ENCODE results near the gene ZCCHC17.

Gene ZCCHC17

DNA sequence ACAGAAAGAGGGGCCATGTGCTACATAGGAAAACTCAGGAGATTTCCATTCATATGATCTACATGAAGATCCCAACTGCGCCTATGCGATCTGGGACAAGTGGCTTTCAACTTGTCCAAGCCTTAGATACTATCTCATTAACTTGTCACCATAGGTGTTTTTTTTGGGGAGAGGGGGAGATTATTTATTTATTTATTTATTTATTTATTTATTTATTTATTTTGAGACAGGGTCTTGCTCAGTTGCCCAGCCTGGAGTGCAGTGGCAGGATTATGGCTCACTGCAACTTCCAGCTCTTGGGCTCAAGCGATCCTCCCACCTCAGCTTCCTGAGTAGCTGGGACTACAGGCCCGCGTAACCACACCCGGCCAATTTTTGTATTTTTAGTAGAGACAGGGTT lies 64.8 kb downstream of the ZCCHC17 start:
- ChIA-PET CTCF (interaction anchor here (1.3 to 1.5 kb wide), 2 partner anchors 32 to 176 kb away, joined by 3 to 4 read pairs; no protein-coding TSS in a partner anchor), POLR2A (no interaction called here)
- no peak for TF ChIP-seq NFRKB (IDR thresholded peaks at IDR 0.05)
- TF ChIP-seq, protein P1, sequence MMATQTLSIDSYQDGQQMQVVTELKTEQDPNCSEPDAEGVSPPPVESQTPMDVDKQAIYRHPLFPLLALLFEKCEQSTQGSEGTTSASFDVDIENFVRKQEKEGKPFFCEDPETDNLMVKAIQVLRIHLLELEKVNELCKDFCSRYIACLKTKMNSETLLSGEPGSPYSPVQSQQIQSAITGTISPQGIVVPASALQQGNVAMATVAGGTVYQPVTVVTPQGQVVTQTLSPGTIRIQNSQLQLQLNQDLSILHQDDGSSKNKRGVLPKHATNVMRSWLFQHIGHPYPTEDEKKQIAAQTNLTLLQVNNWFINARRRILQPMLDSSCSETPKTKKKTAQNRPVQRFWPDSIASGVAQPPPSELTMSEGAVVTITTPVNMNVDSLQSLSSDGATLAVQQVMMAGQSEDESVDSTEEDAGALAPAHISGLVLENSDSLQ (IDR thresholded peaks at IDR 0.05): no peak
- no peak for DNase-seq (ENCODE audit: extremely low spot score)

DNA sequence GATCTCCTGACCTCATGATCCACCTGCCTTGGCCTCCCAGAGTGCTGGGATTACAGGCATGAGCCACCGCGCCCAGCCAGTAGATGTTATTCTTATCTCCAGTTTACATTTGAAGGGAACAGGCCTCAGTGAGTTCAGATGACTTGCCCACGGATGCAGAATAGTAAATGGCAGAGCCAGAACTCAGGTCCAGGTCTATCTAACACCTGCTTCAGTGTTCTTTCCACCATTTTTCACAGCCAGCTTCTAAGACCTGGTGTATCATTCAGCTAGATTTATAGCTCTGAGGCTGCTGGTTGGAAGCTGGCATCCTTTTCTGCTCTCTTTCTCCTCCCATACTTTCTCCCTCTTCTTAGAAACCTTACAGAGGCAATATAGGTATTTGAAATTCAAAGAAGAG lies 65.2 kb downstream of the ZCCHC17 start:
- CTCF ChIA-PET: interaction anchor here (1.3 to 1.5 kb wide), 2 partner anchors 32 to 177 kb away, joined by 3 to 4 read pairs; no protein-coding TSS in a partner anchor
- no peak for TF ChIP-seq NFRKB (IDR thresholded peaks at IDR 0.05)
- TF ChIP-seq LEF1 (IDR thresholded peaks at IDR 0.05; ENCODE audit: borderline replicate concordance): no peak
- TF ChIP-seq L3MBTL2 (conservative IDR thresholded peaks at IDR 0.05): no peak
- TF ChIP-seq FOXK2 (IDR thresholded peaks at IDR 0.05): no peak
- no peak for TF ChIP-seq CTBP1 (IDR thresholded peaks at IDR 0.05; ENCODE audit: borderline replicate concordance)
- TF ChIP-seq SP1 (IDR thresholded peaks at IDR 0.05): no peak
- no peak for TF ChIP-seq ELF4 (IDR thresholded peaks at IDR 0.05)
- TF ChIP-seq, protein P1 (IDR thresholded peaks at IDR 0.05): no peak
- TF ChIP-seq FOXA1 (IDR thresholded peaks at IDR 0.05): no peak
- no peak for TF ChIP-seq SUZ12 (IDR thresholded peaks at IDR 0.05)
- no peak for TF ChIP-seq ZNF384 (IDR thresholded peaks at IDR 0.05)
- TF ChIP-seq BHLHE40 (IDR thresholded peaks at IDR 0.05; ENCODE audit: borderline replicate concordance): no peak
- TF ChIP-seq ARNT (IDR thresholded peaks at IDR 0.05): no peak
- TF ChIP-seq HDGF (IDR thresholded peaks at IDR 0.05; ENCODE audit: borderline replicate concordance): no peak
- TF ChIP-seq FOXM1 (IDR thresholded peaks at IDR 0.05; ENCODE audit: borderline replicate concordance): no peak
- TF ChIP-seq TARDBP (IDR thresholded peaks at IDR 0.05): no peak
- POLR2A ChIA-PET: no interaction called here
- no peak for DNase-seq (ENCODE audit: extremely low spot score)

DNA sequence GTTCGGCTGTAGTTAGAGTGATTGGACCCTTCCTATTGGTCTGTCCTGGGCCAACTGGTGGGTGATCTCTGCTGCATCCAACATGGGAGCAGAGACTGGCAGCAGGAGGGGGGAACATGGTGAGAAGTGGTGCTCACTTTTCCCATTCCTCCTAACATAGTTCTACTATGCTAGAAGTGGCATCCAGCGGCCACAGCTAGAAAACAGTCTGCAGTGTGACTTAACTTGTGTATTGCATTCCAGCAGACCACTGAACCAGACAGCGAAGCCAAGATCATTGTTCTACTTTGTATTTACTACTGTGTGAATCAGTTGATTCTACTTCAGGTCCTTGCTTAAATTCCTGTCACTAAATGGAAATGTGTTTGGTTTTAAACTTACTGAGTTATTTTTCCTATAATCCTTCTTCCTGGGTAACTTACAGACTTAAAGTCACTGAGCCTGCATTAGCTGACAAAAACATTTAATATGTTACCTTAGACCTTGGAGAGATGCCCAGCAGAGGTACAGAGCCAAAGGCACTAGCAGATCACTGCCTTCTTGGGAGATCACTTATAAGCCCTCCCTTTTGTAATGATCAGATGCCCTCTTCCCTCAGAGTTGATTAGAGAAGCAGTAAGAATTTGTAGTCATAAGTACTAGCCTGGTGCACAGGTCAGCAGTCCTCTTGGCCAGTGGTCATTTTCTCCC lies 67.9 kb downstream of the ZCCHC17 start:
- no peak for DNase-seq (ENCODE audit: extremely low spot score)
- CTCF ChIA-PET: no interaction called here
- POLR2A ChIA-PET: interaction anchor here (1.3 kb wide), 1 partner anchor 8 kb away, joined by 3 read pairs; the partner anchor contains the start of gene FABP3
- TF ChIP-seq SUZ12 (IDR thresholded peaks at IDR 0.05): no peak
- TF ChIP-seq L3MBTL2 (conservative IDR thresholded peaks at IDR 0.05): no peak
- TF ChIP-seq FOXA1 (IDR thresholded peaks at IDR 0.05): no peak
- no peak for TF ChIP-seq ELF4 (IDR thresholded peaks at IDR 0.05)
- no peak for TF ChIP-seq HDGF (IDR thresholded peaks at IDR 0.05; ENCODE audit: borderline replicate concordance)
- TF ChIP-seq SP1 (IDR thresholded peaks at IDR 0.05): no peak
- TF ChIP-seq, protein P1 (IDR thresholded peaks at IDR 0.05): no peak
- TF ChIP-seq BHLHE40 (IDR thresholded peaks at IDR 0.05; ENCODE audit: borderline replicate concordance): no peak
- no peak for TF ChIP-seq LEF1 (IDR thresholded peaks at IDR 0.05; ENCODE audit: borderline replicate concordance)
- no peak for TF ChIP-seq CTBP1 (IDR thresholded peaks at IDR 0.05; ENCODE audit: borderline replicate concordance)
- no peak for TF ChIP-seq FOXM1 (IDR thresholded peaks at IDR 0.05; ENCODE audit: borderline replicate concordance)
- no peak for TF ChIP-seq FOXK2 (IDR thresholded peaks at IDR 0.05)
- no peak for TF ChIP-seq NFRKB (IDR thresholded peaks at IDR 0.05)
- TF ChIP-seq ZNF384 (IDR thresholded peaks at IDR 0.05): no peak
- TF ChIP-seq TARDBP (IDR thresholded peaks at IDR 0.05): no peak
- no peak for TF ChIP-seq ARNT (IDR thresholded peaks at IDR 0.05)

DNA sequence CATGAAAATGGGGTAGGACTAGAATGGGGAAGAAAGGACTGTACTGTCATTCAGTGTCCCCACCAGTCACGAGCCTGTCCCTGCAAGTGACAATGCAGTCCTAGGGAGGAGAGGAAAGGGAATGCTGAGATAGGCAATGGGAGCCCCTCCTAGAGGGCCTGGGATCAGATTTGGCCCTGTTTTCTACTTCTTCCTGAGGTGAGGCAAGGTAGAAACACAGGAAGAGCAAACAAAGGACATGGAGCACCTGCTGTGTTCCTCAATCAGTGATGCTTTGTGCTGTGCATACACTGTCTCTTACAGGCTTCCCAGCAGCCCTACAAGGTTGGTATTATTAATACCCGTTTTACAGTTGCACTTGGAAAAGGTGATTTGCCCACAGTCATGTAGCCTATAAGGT lies 70.0 kb downstream of the ZCCHC17 start:
- no peak for DNase-seq (ENCODE audit: extremely low spot score)
- ChIA-PET POLR2A (no interaction called here), CTCF (no interaction called here)
- TF ChIP-seq ELF4 (IDR thresholded peaks at IDR 0.05): no peak
- TF ChIP-seq, protein P1 (IDR thresholded peaks at IDR 0.05): no peak
- TF ChIP-seq HDGF (IDR thresholded peaks at IDR 0.05; ENCODE audit: borderline replicate concordance): no peak
- TF ChIP-seq NFRKB (IDR thresholded peaks at IDR 0.05): no peak
- TF ChIP-seq CTBP1 (IDR thresholded peaks at IDR 0.05; ENCODE audit: borderline replicate concordance): no peak
- TF ChIP-seq FOXM1 (IDR thresholded peaks at IDR 0.05; ENCODE audit: borderline replicate concordance): no peak
- TF ChIP-seq SUZ12 (IDR thresholded peaks at IDR 0.05): no peak
- no peak for TF ChIP-seq FOXK2 (IDR thresholded peaks at IDR 0.05)
- no peak for TF ChIP-seq BHLHE40 (IDR thresholded peaks at IDR 0.05; ENCODE audit: borderline replicate concordance)
- no peak for TF ChIP-seq ZNF384 (IDR thresholded peaks at IDR 0.05)
- no peak for TF ChIP-seq FOXA1 (IDR thresholded peaks at IDR 0.05)
- TF ChIP-seq LEF1 (IDR thresholded peaks at IDR 0.05; ENCODE audit: borderline replicate concordance): no peak
- no peak for TF ChIP-seq TARDBP (IDR thresholded peaks at IDR 0.05)
- TF ChIP-seq ARNT (IDR thresholded peaks at IDR 0.05): no peak
- no peak for TF ChIP-seq SP1 (IDR thresholded peaks at IDR 0.05)
- TF ChIP-seq L3MBTL2 (conservative IDR thresholded peaks at IDR 0.05): no peak

DNA sequence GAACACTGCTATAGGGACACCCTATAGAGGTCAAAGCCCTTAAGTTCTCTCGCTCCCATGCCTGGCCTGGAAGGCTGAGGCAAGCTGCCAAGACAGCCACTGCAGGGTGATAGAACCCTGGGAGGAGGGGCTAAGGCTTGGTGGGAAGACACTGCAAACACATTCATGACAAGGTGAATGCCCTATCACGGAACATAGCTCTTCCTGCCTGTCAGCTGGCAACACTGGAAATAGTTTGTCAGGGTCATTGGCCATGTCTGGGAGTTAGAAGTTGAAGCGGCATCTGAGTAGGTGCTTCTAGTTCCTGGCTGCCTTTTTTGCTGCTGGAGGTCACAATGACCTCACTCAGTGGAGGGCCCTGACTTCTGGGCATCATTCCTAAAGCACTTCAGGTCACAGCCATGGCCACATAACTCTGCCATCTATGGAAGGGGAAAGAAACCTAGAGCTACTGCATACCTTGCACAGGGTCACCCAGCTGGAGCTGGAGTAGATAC lies 71.8 kb downstream of the ZCCHC17 start:
- ChIA-PET CTCF (no interaction called here), POLR2A (no interaction called here)
- TF ChIP-seq NFRKB (IDR thresholded peaks at IDR 0.05) (no peak), SUZ12 (IDR thresholded peaks at IDR 0.05) (no peak), FOXK2 (IDR thresholded peaks at IDR 0.05) (no peak), SP1 (IDR thresholded peaks at IDR 0.05) (no peak), HDGF (IDR thresholded peaks at IDR 0.05; ENCODE audit: borderline replicate concordance) (no peak), CTBP1 (IDR thresholded peaks at IDR 0.05; ENCODE audit: borderline replicate concordance) (no peak), ZNF384 (IDR thresholded peaks at IDR 0.05) (no peak), LEF1 (IDR thresholded peaks at IDR 0.05; ENCODE audit: borderline replicate concordance) (no peak), FOXM1 (IDR thresholded peaks at IDR 0.05; ENCODE audit: borderline replicate concordance) (no peak), FOXA1 (IDR thresholded peaks at IDR 0.05) (no peak), TARDBP (IDR thresholded peaks at IDR 0.05) (no peak), ARNT (IDR thresholded peaks at IDR 0.05) (no peak), L3MBTL2 (conservative IDR thresholded peaks at IDR 0.05) (no peak), ELF4 (IDR thresholded peaks at IDR 0.05) (no peak), BHLHE40 (IDR thresholded peaks at IDR 0.05; ENCODE audit: borderline replicate concordance) (no peak)
- TF ChIP-seq, protein P1 (IDR thresholded peaks at IDR 0.05): no peak
- no peak for DNase-seq (ENCODE audit: extremely low spot score)

Measured in HEK293T (cell line).